Suprapubic skin (tissue), 4 donors: ENCODE measurements around the gene RAPGEF5.

Source experiments
- EP300 ChIP-seq: sonication (generic); formaldehyde crosslinking; IDR thresholded peaks from one replicate; pipeline ENCODE4 v1.6.1; 2017; ENCODE audit warnings: antibody characterized with exemption
- POLR2A ChIP-seq, 2 donors: fragments of 450-650 bp; IDR thresholded peaks; one replicate each; pipeline ENCODE4 v1.6.1; 2017; ENCODE audit warnings: antibody characterized with exemption in 2 of 2, mild to moderate bottlenecking in 2 of 2, moderate library complexity in 2 of 2
- POLR2AphosphoS5 ChIP-seq, 3 donors: sonication (generic); formaldehyde crosslinking; IDR thresholded peaks; one replicate each; pipeline ENCODE4 v1.6.1; 2017; ENCODE audit warnings: antibody characterized with exemption in 3 of 3
- TF ChIP-seq, protein P1 (sequence below), 2 donors: fragments of 200-600 bp in 1 of 2; fragments of 450-650 bp in 1 of 2; sonication (generic) in 1 of 2; IDR thresholded peaks; one replicate each; pipeline ENCODE4 v1.5.1; 2016 to 2019; ENCODE audit warnings: antibody characterized with exemption in 2 of 2, mild to moderate bottlenecking in 1 of 2, moderate library complexity in 1 of 2

DNA sequence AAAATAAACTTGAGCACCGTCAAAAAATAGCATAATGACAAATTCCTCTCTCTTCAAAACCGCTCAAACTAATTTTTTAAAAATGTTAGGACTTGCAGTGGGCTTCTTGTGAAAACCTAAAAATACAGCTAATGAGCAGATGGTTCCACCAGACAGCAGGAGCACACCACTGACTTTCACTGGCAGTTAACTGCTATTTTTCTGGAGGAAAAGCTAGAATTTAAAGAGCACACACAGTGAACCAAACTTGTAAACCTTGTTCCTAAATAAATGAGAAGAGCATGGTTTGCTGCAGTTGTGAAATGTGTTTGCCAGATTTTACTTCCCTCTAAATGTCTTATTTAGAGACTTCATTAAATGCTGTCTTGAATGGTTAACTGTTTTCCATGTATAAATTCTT lies 143.9 kb downstream of the RAPGEF5 start:
- TF ChIP-seq, protein P1, sequence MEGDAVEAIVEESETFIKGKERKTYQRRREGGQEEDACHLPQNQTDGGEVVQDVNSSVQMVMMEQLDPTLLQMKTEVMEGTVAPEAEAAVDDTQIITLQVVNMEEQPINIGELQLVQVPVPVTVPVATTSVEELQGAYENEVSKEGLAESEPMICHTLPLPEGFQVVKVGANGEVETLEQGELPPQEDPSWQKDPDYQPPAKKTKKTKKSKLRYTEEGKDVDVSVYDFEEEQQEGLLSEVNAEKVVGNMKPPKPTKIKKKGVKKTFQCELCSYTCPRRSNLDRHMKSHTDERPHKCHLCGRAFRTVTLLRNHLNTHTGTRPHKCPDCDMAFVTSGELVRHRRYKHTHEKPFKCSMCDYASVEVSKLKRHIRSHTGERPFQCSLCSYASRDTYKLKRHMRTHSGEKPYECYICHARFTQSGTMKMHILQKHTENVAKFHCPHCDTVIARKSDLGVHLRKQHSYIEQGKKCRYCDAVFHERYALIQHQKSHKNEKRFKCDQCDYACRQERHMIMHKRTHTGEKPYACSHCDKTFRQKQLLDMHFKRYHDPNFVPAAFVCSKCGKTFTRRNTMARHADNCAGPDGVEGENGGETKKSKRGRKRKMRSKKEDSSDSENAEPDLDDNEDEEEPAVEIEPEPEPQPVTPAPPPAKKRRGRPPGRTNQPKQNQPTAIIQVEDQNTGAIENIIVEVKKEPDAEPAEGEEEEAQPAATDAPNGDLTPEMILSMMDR (IDR thresholded peaks at IDR 0.05) = no peak
- no peak for TF ChIP-seq POLR2A (IDR thresholded peaks at IDR 0.05)
- TF ChIP-seq POLR2AphosphoS5 (IDR thresholded peaks at IDR 0.05) = no peak
- TF ChIP-seq EP300 = no peak
